Islet of Langerhans (tissue), 1 donor: ENCODE data around the gene CLEC9A.
"Not testable (repeated sequence)": the region's sequence is repeated elsewhere in the genome, so short reads cannot be mapped to it uniquely, and the experiment has no call there.

Experiments
- FAIRE-seq: peaks from one replicate; lab custom pipeline; 2011; peaks lifted over from hg19 to GRCh38; lab: Jason Lieb, UNC

CLEC9A gene

DNA sequence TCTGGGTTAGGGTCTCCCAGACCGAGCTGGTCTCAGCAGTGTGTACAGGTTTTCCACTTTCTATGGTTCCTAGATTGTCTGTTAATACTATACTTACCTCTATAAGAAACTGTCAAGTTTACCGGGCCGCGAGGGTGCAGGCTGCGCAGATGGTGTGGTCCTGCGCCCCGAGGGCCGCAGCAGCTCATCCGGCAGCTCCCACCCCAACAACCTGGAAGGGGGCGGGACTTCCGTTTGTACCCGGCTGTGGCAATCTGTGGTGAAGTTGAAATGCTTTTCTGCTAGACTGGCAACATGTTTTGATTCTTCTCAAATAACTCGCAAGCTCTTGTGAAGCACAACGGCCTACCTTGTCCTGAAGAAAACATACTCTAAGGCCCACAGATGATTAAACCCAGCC lies at the start of gene CLEC9A:
TSS of gene CLEC9A (plus strand) at position 237 of the 400 bp plus-strand sequence. CDS start 22,006 bp downstream, outside the sequence.
- FAIRE-seq = no peak

DNA sequence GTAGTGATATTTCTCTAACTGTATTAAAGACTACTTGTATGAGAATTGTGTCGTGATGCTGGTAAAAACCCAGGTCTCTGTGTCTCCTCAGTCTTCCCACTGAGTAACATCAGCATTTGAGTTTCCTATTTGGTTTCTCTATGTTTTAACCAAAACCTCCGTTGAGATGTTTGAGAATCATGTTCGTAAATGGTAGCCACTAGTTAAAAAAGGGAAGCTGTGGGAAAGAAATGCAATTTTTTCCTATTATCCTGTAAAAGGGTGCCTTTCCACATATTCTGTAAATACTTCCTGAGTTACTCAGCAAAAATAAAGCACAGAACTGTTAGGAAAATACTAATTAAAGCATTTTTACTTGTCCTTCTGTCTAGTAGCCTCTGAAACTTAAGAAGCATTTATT lies 38.6 kb upstream of the CLEC9A start:
- FAIRE-seq = no peak

DNA sequence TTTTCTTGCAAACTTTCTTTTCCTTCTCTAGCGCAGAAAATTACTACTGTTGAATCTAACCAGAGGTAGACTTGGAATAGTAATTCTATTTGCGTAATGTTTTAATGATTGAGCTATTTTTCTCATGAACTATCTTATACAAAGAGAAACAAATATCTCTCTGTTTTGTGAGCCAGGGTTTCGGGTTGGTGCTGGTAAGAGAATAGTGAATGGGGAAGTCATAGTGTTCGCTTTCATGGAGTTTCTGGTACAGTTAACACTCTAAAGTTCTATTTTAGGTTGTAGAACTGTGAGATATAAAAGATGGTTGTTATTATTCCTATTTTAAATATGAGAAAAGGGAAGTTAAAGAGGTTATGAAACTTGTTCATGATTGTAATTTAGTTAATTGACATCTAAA lies 38.2 kb upstream of the CLEC9A start:
- no peak for FAIRE-seq

DNA sequence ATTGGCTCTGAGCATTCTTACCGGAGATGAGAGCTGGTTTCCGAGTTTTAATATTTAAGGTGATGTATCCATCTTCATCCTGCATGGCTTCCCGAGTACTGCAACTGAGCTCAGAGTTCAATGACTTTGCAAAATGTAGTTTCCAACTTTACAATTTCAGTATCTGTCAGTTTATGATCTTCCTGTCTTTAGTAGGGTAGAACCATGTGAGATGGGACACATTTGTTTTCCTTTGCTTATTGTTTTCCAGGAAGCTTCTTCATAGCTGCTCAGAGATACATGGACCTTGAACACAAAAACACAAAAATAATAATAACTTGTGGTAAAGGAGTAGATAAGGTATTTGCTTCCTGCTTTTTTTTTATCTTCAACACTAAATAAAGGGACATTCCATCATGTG lies 31.5 kb upstream of the CLEC9A start, which contains the start of gene CLEC1B:
TSS of gene CLEC1B (minus strand) at position 106 of the 400 bp plus-strand sequence. CDS start at position 85, 21 bp downstream.
- no peak for FAIRE-seq

- no peak for FAIRE-seq
Measured at GRCh38 chr12:10001171-10001776, 29.2 kb upstream of the CLEC9A start.

GRCh38 chr12:10012630-10013330 lies 17.7 kb upstream of the CLEC9A start:
- no peak for FAIRE-seq

DNA sequence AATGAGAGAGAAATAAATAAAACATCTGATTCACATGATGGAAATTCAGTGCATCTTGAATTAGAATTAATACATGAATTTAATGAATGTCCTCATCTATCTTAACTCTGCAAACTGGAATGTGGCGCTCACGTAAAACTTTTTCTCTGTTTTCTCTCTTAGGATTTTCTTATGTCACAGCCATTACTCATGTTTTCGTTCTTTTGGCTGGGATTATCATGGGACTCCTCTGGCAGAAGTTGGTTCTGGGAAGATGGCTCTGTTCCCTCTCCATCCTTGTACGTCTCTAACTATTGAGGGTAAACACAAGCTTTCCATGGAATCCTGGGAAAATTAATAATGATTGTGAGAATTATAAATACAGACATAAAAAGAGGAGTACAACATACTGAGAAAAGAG lies 15.0 kb upstream of the CLEC9A start:
- FAIRE-seq = no peak

DNA sequence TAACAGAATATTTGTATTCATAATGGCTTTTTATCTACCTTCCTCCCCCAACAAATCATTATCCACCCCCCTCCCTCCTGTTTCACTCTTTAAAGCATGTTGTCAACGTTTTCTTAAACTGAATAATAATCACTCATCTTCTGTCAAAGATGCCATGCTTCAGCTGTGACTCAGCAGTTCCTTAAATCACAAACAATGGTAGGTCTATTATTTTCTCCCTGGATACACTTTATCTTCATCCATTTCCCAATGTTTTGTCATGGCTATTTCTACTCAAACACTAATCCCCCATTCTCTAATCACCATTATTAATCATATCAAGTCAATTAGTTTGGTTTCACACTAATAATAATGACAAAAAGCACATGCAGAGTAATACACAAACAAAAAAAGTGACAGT lies 13.6 kb upstream of the CLEC9A start:
- FAIRE-seq = no peak

DNA sequence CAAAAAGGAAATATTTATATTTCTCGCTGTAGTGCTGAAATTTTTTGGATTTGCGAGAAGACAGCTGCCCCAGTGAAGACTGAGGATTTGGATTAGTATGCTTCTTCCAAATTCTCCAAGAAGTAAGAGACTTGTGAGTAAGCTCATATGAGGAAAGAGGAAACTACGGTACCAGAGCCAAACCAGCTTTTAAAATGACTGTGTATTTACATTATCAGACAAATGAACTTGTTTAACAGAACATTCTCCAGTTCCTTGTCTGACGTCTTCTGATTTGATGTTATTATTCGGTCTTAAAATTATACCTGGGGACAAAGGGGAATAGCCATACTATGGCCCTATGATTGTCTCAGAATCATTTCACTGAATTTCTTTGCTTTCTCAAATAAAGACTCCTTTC lies 12.1 kb upstream of the CLEC9A start:
- FAIRE-seq = no peak

GRCh38 chr12:10021342-10021741 lies 9.1 kb upstream of the CLEC9A start:
- FAIRE-seq = no peak

- FAIRE-seq = no peak
Measured at GRCh38 chr12:10025236-10025635, 5.2 kb upstream of the CLEC9A start.

DNA sequence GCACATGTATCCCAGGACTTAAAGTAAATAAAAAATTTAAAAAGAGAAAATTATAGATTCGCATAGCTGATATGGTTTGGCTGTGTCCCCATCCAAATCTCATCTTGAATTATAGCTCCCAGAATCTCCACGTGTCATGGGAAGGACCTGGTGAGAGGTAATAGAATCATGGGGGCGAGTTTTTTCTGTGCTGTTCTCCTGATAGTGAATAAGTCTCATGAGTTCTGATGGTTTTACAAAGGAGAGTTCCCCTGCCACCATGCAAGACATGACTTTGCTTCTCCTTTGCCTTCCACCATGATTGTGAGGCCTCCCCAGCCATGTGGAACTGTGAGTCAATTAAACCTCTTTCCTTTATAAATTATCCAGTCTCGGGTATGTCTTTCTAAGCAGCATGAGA lies 3.8 kb upstream of the CLEC9A start:
- FAIRE-seq = not testable (repeated sequence)

- FAIRE-seq = no peak
Measured at GRCh38 chr12:10027311-10027710, 3.2 kb upstream of the CLEC9A start.

- no peak for FAIRE-seq
Measured at GRCh38 chr12:10027721-10028120, 2.8 kb upstream of the CLEC9A start.

- no peak for FAIRE-seq
Measured at GRCh38 chr12:10031321-10031720, 839 bp downstream of the CLEC9A start.

DNA sequence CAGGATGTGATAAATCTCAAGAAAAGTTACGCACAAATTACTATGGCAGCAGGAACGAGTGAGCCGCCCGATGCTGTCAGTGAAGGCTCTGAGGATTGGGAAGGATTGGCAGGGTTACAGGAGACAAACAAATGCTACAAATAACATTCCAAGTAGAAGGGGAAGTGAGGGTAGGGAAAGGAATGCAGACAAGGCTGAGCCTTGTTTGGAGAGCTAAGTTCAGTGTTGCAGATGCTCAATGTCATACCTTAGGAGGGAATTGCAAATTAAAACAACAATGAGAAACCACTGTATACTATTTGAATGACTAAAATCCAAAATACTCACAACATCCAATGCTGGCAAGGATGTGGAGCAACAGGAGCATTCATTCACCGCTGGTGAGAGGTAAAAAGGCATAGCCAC lies 1.3 kb downstream of the CLEC9A start:
- FAIRE-seq = no peak

DNA sequence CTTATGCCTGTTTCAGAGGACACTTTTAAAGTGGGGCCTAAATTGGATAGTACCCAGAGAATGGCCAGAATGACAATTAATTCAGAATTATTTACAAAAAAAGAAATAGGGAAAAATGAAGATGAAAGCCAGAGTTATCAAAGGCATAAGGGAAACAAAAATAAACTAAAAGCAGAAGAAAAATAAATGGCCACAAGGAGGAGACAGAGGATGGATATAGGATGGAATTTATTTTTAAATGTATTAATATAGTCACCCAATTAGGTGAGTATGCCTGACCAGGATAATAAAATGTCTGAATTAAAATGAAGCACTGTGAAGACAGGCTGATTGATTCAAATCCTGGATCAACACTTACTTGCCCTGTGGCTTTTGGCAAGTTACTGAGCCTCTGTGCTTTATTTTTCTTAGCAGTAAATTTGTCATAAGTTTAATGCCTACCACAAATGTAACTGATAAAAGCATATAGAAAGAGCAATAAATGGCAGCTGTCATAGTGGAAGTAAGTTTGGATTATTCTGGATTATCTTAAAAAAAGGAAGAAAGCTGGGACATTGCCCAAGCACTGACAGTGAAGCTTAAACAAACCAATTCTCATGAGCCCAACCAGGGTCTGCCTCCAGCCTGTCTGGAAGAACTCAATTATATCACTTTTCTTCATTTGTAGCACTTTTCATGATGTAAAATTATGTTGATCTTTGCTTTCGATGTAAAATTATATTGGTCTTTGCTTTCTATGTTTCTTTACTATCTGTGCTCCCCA lies 3.5 kb downstream of the CLEC9A start:
- FAIRE-seq = no peak

DNA sequence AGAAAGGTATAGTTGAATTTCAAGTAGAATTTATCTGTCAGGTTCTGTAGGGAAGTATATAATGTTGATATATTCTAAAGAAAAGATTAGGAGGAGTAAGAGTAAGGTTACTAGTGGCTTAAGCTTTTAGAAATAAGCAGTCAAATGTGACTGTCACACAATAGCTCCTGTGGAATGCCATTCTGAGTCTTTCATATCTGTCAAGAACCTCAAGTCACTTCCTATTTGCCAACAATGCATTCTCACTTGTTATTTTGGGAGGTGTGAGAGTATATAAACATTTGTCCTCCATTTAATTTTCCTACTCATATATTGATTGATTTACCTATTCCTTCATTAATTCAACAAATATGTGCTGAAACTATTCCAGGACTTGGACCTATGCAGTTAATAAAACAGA lies 11.7 kb downstream of the CLEC9A start:
- FAIRE-seq = no peak

- no peak for FAIRE-seq
Measured at GRCh38 chr12:10048526-10048925, 18.0 kb downstream of the CLEC9A start.

DNA sequence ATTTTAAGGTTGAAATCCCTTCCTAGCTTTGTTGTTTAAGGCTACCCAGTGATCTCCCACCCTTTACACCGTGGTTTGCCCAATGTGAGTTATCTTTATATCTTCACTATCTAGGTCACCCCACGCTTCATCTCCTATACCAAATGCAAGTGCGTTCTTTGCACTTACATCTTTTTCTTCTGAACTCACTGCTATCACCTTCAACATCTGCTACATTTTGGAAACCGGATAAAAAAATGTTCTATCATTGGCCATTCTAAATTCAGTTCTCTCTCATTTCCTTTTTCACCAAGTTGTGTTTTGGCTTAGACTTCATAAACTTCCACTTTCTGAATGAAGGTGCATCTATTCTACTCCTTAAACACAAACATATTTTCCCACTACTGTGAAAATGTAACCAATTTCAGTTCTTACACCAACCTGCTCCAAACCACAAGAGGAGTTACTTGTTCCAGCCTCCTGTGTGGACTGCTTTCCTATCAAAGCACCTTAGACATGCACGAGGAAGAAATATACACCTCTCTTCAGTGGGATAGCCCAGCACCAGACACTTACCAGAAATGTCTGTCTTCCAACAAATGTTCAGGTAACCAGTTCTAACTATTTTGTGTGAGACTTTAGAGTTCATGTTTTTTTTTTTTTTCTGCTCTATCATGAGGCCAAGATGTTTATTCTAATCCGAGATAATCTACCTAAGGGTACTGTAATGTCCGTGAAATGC lies 21.9 kb downstream of the CLEC9A start:
- no peak for FAIRE-seq

GRCh38 chr12:10058387-10058786 lies 27.9 kb downstream of the CLEC9A start:
- FAIRE-seq = no peak

DNA sequence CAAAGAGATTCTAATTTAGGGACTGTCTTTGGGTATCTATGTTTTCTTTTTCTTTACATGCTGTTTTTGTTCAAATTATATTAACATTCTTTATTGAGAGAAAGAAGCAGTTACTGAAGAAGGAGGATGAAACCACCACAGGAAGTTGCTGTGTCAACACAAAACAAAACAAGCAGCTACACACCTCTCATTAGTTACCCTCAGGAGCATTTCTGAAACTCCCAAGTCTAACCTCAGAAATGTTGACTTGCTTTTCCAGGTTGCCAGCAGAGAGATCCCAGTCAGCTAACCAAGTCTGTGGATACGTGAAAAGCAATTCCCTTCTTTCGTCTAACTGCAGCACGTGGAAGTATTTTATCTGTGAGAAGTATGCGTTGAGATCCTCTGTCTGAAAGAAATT lies 34.8 kb downstream of the CLEC9A start:
- no peak for FAIRE-seq

DNA sequence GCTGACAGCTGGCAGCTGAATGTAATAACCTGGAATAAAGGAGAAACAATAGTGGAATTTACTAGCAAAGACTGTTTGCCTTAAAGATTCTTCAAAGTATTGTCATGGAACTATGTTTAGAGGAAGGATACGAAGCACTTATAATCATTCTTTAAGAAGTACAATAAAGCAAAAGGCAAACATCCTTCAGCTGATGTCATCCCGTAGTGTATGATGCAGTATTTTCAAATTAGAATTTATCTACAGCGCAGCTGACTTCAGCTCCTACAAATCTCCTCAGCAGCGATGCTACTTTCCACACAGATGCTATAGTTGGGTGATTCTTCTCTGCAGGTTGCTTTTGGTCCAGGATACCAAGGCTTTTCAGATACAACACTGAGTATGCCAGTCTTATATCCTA lies 36.8 kb downstream of the CLEC9A start:
- FAIRE-seq = no peak
